ENCODE data around the gene OPN1LW. TPM values are rescaled to one million over a fixed set of nuclear protein-coding genes. Genes with fewer than 3 reads are reported as not detected.
"Not testable (repeated sequence)": the region's sequence is repeated elsewhere in the genome, so short reads cannot be mapped to it uniquely, and the experiment has no call there.

The OPN1LW gene
- total RNA-seq, result not detected

- ATAC-seq (ENCODE audit: low FRiP score); DNase-seq (ENCODE audit: low spot score): not testable (repeated sequence)
These were observed at the start of gene OPN1LW for GRCh38 chrX:154144010-154144409. OPN1LW (plus strand) TSS chrX:154144243; CDS start chrX:154144284, 41 bp downstream.

- TF ChIP-seq, protein P1, sequence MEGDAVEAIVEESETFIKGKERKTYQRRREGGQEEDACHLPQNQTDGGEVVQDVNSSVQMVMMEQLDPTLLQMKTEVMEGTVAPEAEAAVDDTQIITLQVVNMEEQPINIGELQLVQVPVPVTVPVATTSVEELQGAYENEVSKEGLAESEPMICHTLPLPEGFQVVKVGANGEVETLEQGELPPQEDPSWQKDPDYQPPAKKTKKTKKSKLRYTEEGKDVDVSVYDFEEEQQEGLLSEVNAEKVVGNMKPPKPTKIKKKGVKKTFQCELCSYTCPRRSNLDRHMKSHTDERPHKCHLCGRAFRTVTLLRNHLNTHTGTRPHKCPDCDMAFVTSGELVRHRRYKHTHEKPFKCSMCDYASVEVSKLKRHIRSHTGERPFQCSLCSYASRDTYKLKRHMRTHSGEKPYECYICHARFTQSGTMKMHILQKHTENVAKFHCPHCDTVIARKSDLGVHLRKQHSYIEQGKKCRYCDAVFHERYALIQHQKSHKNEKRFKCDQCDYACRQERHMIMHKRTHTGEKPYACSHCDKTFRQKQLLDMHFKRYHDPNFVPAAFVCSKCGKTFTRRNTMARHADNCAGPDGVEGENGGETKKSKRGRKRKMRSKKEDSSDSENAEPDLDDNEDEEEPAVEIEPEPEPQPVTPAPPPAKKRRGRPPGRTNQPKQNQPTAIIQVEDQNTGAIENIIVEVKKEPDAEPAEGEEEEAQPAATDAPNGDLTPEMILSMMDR (IDR thresholded peaks at IDR 0.05), result no peak
- ATAC-seq (ENCODE audit: low FRiP score) (no peak), DNase-seq (ENCODE audit: low spot score) (no peak)
These were observed 49.2 kb upstream of the OPN1LW start for GRCh38 chrX:154094833-154095232.

DNA sequence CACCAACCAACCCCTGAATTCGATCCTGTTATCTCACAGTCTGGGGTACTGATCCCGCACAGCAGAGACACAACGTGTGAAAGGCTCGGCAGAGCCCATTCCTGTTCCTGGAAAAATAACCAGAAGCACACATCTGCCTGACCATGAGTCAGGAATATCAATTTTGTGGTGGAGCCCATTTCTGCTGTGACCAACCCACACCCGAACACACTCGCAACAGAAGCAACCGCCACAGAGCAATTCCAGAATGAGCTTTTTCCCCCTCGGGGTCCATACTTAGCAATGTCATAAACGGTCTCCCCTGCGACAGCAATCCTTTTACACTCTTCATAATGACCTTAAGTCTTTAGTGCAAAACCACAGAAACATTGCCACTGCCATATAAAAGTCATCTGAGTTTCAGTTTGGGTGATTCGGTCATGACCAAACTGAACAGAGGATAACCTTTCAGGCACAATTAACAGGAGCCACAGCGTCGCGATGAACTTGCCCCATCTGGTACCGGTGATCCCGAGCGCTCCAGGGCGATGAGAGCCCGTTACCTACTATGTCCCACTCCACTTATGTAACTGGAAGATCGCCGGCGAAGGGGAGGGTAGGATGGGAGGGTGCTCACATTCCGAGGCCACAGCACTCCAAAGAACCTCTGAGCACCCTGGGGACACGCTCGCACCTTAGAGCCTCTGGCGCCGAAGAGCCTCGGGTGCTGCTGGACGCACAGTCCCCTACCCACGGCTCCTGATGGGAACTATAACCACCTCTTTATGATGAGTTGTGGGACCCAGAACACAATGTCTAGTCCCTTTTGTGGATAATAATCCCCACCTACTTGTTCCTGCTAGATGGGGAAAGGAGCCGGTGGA lies 47.7 kb upstream of the OPN1LW start:
- ATAC-seq (ENCODE audit: low FRiP score) (no peak), DNase-seq (ENCODE audit: low spot score) (no peak)
- TF ChIP-seq, protein P1 (IDR thresholded peaks at IDR 0.05), result no peak

DNA sequence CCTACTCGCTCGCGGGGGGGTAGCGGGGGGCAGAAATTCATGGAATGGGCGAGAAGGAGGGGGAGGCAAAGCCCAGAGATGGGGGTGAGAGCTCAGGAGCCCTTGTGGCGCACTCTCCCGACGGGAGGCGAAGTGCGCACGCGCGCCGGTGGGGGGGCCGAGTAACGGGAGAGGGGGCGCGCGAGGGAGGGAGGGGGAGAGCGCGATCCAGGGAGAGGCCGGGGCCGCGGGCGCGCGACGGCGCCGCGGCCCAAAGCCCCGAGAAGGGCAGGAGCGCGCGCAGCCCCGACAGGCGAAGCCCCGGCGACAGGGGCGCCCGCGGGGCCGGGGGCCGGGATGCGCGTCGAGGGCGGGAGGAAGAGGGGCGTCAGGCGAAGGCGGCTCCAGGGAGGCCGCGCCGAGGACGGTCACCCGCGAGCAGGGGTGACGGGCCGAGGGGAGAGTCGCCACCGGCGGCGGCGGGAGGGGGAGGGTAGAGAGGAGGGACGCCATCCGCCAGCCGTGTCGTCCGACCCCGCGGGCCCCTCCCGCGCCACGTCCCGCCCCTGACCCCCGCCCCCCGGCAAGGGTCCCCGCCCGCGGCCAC lies 46.9 kb upstream of the OPN1LW start:
- DNase-seq (ENCODE audit: low spot score) (peak; percentile 34), ATAC-seq (ENCODE audit: low FRiP score) (peak; percentile 50)
- TF ChIP-seq, protein P1 (IDR thresholded peaks at IDR 0.05), result no peak

- peak; percentile 96 for ATAC-seq (ENCODE audit: low FRiP score)
- TF ChIP-seq, protein P1 (IDR thresholded peaks at IDR 0.05), result no peak
- DNase-seq (ENCODE audit: low spot score), result peak; percentile 54
These were observed 46.2 kb upstream of the OPN1LW start, which contains the start of gene MECP2 for GRCh38 chrX:154097589-154098541. MECP2 (minus strand) TSS chrX:154097717.

DNA sequence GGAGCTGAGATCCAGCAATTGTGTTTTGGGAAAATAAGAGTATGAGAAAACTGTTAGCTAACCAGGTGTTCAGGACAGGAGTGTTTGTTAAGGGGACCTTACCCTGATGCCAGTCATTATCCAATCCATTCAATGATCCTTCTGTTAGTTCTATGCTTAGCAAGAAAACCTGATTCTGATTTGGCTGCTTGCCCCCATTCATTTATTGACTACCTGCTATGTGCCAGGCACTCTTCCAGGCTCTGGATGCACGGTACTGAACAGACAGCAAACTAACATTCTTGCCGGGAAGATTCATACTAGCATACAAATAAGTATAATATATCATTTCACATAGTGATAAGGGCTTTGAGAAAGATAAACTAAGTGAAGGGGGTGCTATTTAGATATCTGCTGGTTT lies 45.5 kb upstream of the OPN1LW start:
- no peak for ATAC-seq (ENCODE audit: low FRiP score)
- TF ChIP-seq, protein P1 (IDR thresholded peaks at IDR 0.05), result no peak
- DNase-seq (ENCODE audit: low spot score), result no peak

- TF ChIP-seq, protein P1 (IDR thresholded peaks at IDR 0.05), result no peak
- no peak for ATAC-seq (ENCODE audit: low FRiP score)
- no peak for DNase-seq (ENCODE audit: low spot score)
These were observed 30.3 kb upstream of the OPN1LW start for GRCh38 chrX:154113729-154114128.
